ENCODE measurements around the gene PHIP.

PHIP gene

GRCh38 chr6:79070206-79070825 is 7.7 kb downstream of the PHIP start:
- no peak for DNase-seq

- no peak for DNase-seq
Measured at GRCh38 chr6:79066828-79067227, 11.2 kb downstream of the PHIP start.

- DNase-seq: no peak
Measured at GRCh38 chr6:79066330-79066729, 11.7 kb downstream of the PHIP start.

- no peak for DNase-seq
Measured at GRCh38 chr6:79065232-79065631, 12.8 kb downstream of the PHIP start.

- DNase-seq: no peak
Measured at GRCh38 chr6:79064635-79065034, 13.4 kb downstream of the PHIP start.

GRCh38 chr6:79062708-79063107 is 15.3 kb downstream of the PHIP start:
- DNase-seq: no peak

- no peak for DNase-seq
Measured at GRCh38 chr6:79057746-79058145, 20.3 kb downstream of the PHIP start.

- no peak for DNase-seq
Measured at GRCh38 chr6:79056226-79056625, 21.8 kb downstream of the PHIP start.

- peak; percentile 25 for DNase-seq
Measured at GRCh38 chr6:79048611-79049010, 29.4 kb downstream of the PHIP start.

- DNase-seq: no peak
Measured at GRCh38 chr6:79047072-79047471, 31.0 kb downstream of the PHIP start.

- DNase-seq: no peak
Measured at GRCh38 chr6:79045966-79046365, 32.1 kb downstream of the PHIP start.

GRCh38 chr6:79042799-79043126 is 35.3 kb downstream of the PHIP start:
- DNase-seq: no peak

- no peak for DNase-seq
Measured at GRCh38 chr6:79042088-79042798, 35.8 kb downstream of the PHIP start.

GRCh38 chr6:79040083-79040482 is 38.0 kb downstream of the PHIP start:
- peak; percentile 33 for DNase-seq

GRCh38 chr6:79038061-79038460 is 40.0 kb downstream of the PHIP start:
- no peak for DNase-seq

GRCh38 chr6:79034865-79035264 is 43.2 kb downstream of the PHIP start:
- no peak for DNase-seq

GRCh38 chr6:79033279-79033678 is 44.8 kb downstream of the PHIP start:
- DNase-seq: no peak

- peak; percentile 65 for DNase-seq
Measured at GRCh38 chr6:79031821-79032590, 46.0 kb downstream of the PHIP start.

- DNase-seq: no peak
Measured at GRCh38 chr6:79030511-79030910, 47.5 kb downstream of the PHIP start.

- no peak for DNase-seq
Measured at GRCh38 chr6:79030023-79030422, 48.0 kb downstream of the PHIP start.

- DNase-seq: peak; percentile 6
Measured at GRCh38 chr6:79028641-79029314, 49.3 kb downstream of the PHIP start.

- DNase-seq: no peak
Measured at GRCh38 chr6:79011940-79012339, 66.1 kb downstream of the PHIP start.

- no peak for DNase-seq
Measured at GRCh38 chr6:79010422-79010821, 67.6 kb downstream of the PHIP start.

- no peak for DNase-seq
Measured at GRCh38 chr6:79009819-79010218, 68.2 kb downstream of the PHIP start.
